Panc1 (cell line): ENCODE results near the gene PSEN2. TPM values are rescaled to one million over a fixed set of nuclear protein-coding genes. Genes with fewer than 3 reads are reported as not detected.

Experiments
- ATAC-seq: fragments of 200-7000 bp; cut with Tn5 transposase; 2 replicates; pipeline ENCODE4 v1.9.1; 2020; ENCODE audit warnings: mild to moderate bottlenecking, moderate library complexity
- BruUV-seq: library from RNA; stranded (reverse); fragments of 400-500 nt; replicated peaks from 2 replicates; lab custom pipeline; 2021; lab: Mats Ljungman, UMichigan
- CTCF ChIA-PET: fragments of 300-600 bp; sonication (Branson Sonifier 250); formaldehyde crosslinking; loops from one replicate; lab custom pipeline; 2022; ENCODE audit warnings: antibody characterized with exemption; lab: Charles Lee
- POLR2A ChIA-PET: fragments of 300-600 bp; sonication (Branson Sonifier 250); formaldehyde crosslinking; loops from one replicate; lab custom pipeline; 2022; ENCODE audit warnings: antibody characterized with exemption; lab: Charles Lee
- DNase-seq: peaks from one replicate; pipeline ENCODE4 v3.0.0-alpha.2; 2010; ENCODE audit warnings: low read depth, low spot score
- H3K27ac ChIP-seq: 2 replicates; pipeline ENCODE4 v1.5.1; 2011; ENCODE audit warnings: mild to moderate bottlenecking, low read length, inconsistent platforms
- H3K27me3 ChIP-seq: fragments of 200-500 bp; sonication (Bioruptor generic); 2 replicates; pipeline ENCODE4 v1.6.0; 2014; ENCODE audit warnings: low read length, inconsistent platforms; ENCODE audit not compliant: control insufficient read depth, insufficient read depth
- H3K36me3 ChIP-seq: fragments of 200-500 bp; sonication (Bioruptor generic); 2 replicates; pipeline ENCODE4 v1.5.1; 2014; ENCODE audit warnings: inconsistent platforms, mild to moderate bottlenecking, low read length, moderate library complexity; ENCODE audit not compliant: control insufficient read depth, insufficient read depth
- H3K4me1 ChIP-seq: 2 replicates; pipeline ENCODE4 v1.5.1; 2011; ENCODE audit warnings: inconsistent platforms, mild to moderate bottlenecking, low read length, moderate library complexity; ENCODE audit not compliant: control insufficient read depth, insufficient read depth
- H3K4me3 ChIP-seq, 2 experiments: 2 replicates each; pipeline ENCODE4 v1.5.1; 2011 to 2012; ENCODE audit warnings: low read depth in 2 of 2, low read length in 2 of 2, mild to moderate bottlenecking in 2 of 2, inconsistent platforms in 1 of 2, moderate library complexity in 1 of 2
- H3K9me3 ChIP-seq: fragments of 200-500 bp; sonication (Bioruptor generic); 2 replicates; pipeline ENCODE4 v1.5.1; 2014; ENCODE audit warnings: low read depth, mild to moderate bottlenecking, inconsistent platforms, low read length, moderate library complexity; ENCODE audit not compliant: control insufficient read depth, insufficient read depth
- CTCF ChIP-seq: fragments of 450-650 bp; IDR thresholded peaks from 2 replicates; pipeline ENCODE4 v1.5.1; 2017; ENCODE audit warnings: mild to moderate bottlenecking
- POLR2AphosphoS5 ChIP-seq: IDR thresholded peaks from 2 replicates; pipeline ENCODE4 v1.6.1; 2012; ENCODE audit warnings: mild to moderate bottlenecking, low read depth, low read length, moderate library complexity
- REST ChIP-seq, 2 experiments: IDR thresholded peaks; 2 replicates each; pipeline ENCODE4 v1.6.1; 2011 to 2012; ENCODE audit warnings: low read depth in 2 of 2, control low read depth in 1 of 2, low read length in 1 of 2, mild to moderate bottlenecking in 1 of 2, moderate library complexity in 1 of 2; ENCODE audit not compliant: insufficient read depth in 1 of 2
- SIN3A ChIP-seq: IDR thresholded peaks from 2 replicates; pipeline ENCODE4 v1.6.1; 2012; ENCODE audit warnings: low read depth, mild to moderate bottlenecking, low read length, moderate library complexity, borderline replicate concordance; ENCODE audit not compliant: insufficient read depth
- TCF7L2 ChIP-seq: IDR thresholded peaks from 2 replicates; pipeline ENCODE4 v1.6.1; 2011; ENCODE audit warnings: mild to moderate bottlenecking, low read depth, low read length, inconsistent platforms
- in situ Hi-C: cut with HindIII; loops from 2 replicates; pipeline ENCODE4 v1.10.0; 2016; ENCODE audit warnings: low sequenced_read_pairs, low pct_unique_long_range_greater_than_20kb
- intact Hi-C: fragments of 100-400 bp; cut with micrococcal nuclease; formaldehyde crosslinking; loops from one replicate; pipeline ENCODE4 v1.10.0; 2022; ENCODE audit not compliant: unreplicated experiment
- total RNA-seq: library from RNA; stranded (reverse); gene quantifications from one replicate; pipeline ENCODE4 v1.2.1, GENCODE V29; 2021; ENCODE audit not compliant: unreplicated experiment

PSEN2 gene
- total RNA-seq, 1 experiment from 2014 or later: 33.3 TPM

- H3K27me3 ChIP-seq: no peaks in the 10 kb centered on the region
- intact Hi-C loops (no loop called here), in situ Hi-C loops (no loop called here)
- POLR2A ChIA-PET: no interaction called here
- H3K9me3 ChIP-seq: no peaks in the 10 kb centered on the region
- H3K4me1 ChIP-seq: no peaks in the 10 kb centered on the region
- ATAC-seq (no peak), DNase-seq (no peak)
- H3K27ac ChIP-seq: no peak overlapping the region
- H3K4me3 ChIP-seq: no peak overlapping the region
- H3K36me3 ChIP-seq: no peaks in the 10 kb centered on the region
- CTCF ChIA-PET: no interaction called here
- no peak for TF ChIP-seq SIN3A
- no peak for TF ChIP-seq REST (IDR thresholded peaks at IDR 0.05; ENCODE audit: insufficient read depth in 1 of 2, low read depth in 2 of 2, low read length in 1 of 2)
- no peak for TF ChIP-seq POLR2AphosphoS5
- TF ChIP-seq CTCF: no peak
- no peak for TF ChIP-seq TCF7L2
- BruUV-seq: no TSS peak
These were observed 49.2 kb downstream of the PSEN2 start for GRCh38 chr1:226919587-226919986.

- Histone ChIP-seq H3K4me1 (no peaks in the 10 kb centered on the region), H3K27ac (no peak overlapping the region), H3K36me3 (no peaks in the 10 kb centered on the region), H3K9me3 (no peaks in the 10 kb centered on the region), H3K27me3 (no peaks in the 10 kb centered on the region), H3K4me3 (no peak overlapping the region)
- in situ Hi-C loops: no loop called here
- TF ChIP-seq SIN3A (no peak), TCF7L2 (no peak), POLR2AphosphoS5 (no peak), REST (IDR thresholded peaks at IDR 0.05; ENCODE audit: insufficient read depth in 1 of 2, low read depth in 2 of 2, low read length in 1 of 2) (no peak), CTCF (no peak)
- ChIA-PET CTCF (no interaction called here), POLR2A (no interaction called here)
- DNase-seq: no peak
- BruUV-seq: no TSS peak
- ATAC-seq: no peak
- intact Hi-C loops: no loop called here
These were observed 49.6 kb downstream of the PSEN2 start for GRCh38 chr1:226919995-226920394.
